Gastroesophageal sphincter (tissue), 4 donors: ENCODE measurements around the gene ZNF521. TPM values are rescaled to one million over a fixed set of nuclear protein-coding genes. Genes with fewer than 3 reads are reported as not detected.

Source experiments
- ATAC-seq: fragments of 150-250 bp; one replicate; pipeline ENCODE4 v1.9.1; 2016; ENCODE audit warnings: mild to moderate bottlenecking, moderate library complexity
- H3K27ac ChIP-seq, 4 donors: fragments of 200-600 bp; sonication (generic) in 3 of 4; 1 replicate in 3 of 4; 2 replicates in 1 of 4; pipeline ENCODE4 v1.5.1; 2016 to 2019
- H3K27me3 ChIP-seq: fragments of 200-600 bp; sonication (generic); one replicate; pipeline ENCODE4 v1.5.1; 2019
- H3K36me3 ChIP-seq, 2 donors: fragments of 200-600 bp; sonication (generic); one replicate each; pipeline ENCODE4 v1.5.1; 2019; ENCODE audit warnings: control low read depth in 1 of 2
- H3K4me1 ChIP-seq, 3 donors: fragments of 200-600 bp; sonication (generic); 1 replicate in 2 of 3; 2 replicates in 1 of 3; pipeline ENCODE4 v1.5.1; 2016 to 2019; ENCODE audit warnings: control low read depth in 2 of 3
- H3K4me3 ChIP-seq, 2 donors: fragments of 200-600 bp; sonication (generic); one replicate each; pipeline ENCODE4 v1.5.1; 2019; ENCODE audit warnings: mild to moderate bottlenecking in 1 of 2, moderate library complexity in 1 of 2
- H3K9me3 ChIP-seq, 3 donors: fragments of 200-600 bp; sonication (generic); one replicate each; pipeline ENCODE4 v1.5.1; 2017 to 2019; ENCODE audit warnings: control low read depth in 2 of 3
- CTCF ChIP-seq, 4 experiments: fragments of 200-600 bp in 2 of 4; fragments of 450-650 bp in 2 of 4; sonication (generic) in 1 of 4; IDR thresholded peaks; one replicate each; pipeline ENCODE4 v1.5.1; 2017 to 2019; ENCODE audit warnings: antibody characterized with exemption in 4 of 4, mild to moderate bottlenecking in 2 of 4, moderate library complexity in 2 of 4
- EP300 ChIP-seq: sonication (generic); formaldehyde crosslinking; IDR thresholded peaks from one replicate; pipeline ENCODE4 v1.6.1; 2017; ENCODE audit warnings: antibody characterized with exemption, mild to moderate bottlenecking
- POLR2A ChIP-seq, 2 donors: fragments of 450-650 bp; IDR thresholded peaks; one replicate each; pipeline ENCODE4 v1.6.1; 2017; ENCODE audit warnings: antibody characterized with exemption in 2 of 2, mild to moderate bottlenecking in 2 of 2, moderate library complexity in 1 of 2
- POLR2AphosphoS5 ChIP-seq: sonication (generic); formaldehyde crosslinking; IDR thresholded peaks from one replicate; pipeline ENCODE4 v1.6.1; 2017; ENCODE audit warnings: antibody characterized with exemption
- WGBS, 2 donors: methylation state at CpG; one replicate each; pipeline ENCODE4 v1.1.5; 2018; ENCODE audit warnings: low coverage in 1 of 2; 5-methylcytosine and 5-hydroxymethylcytosine counted together
- total RNA-seq, 4 donors: library from RNA; depleted of rRNA; stranded (reverse); fragments of >200 nt; gene quantifications; one replicate each; pipeline ENCODE4 v1.1.0, GENCODE V29; 2016

ZNF521 gene
- total RNA-seq, 4 donors from 2014 or later: 9.9 to 29.3 (median 13.4) TPM

- H3K9me3 ChIP-seq: peaks cover 0 to 4% (median 0%) of the 10 kb centered on the region in 3 donors
- peaks cover 0 to 7% (median 0%) of the 10 kb centered on the region in 3 donors for H3K4me1 ChIP-seq
- no peaks in the 10 kb centered on the region for H3K27me3 ChIP-seq
- no peak for ATAC-seq
- WGBS, 2 donors: 31 to 45% methylated on average over 6 of the region's 6 CpGs
- H3K27ac ChIP-seq: no peak overlapping the region
- H3K36me3 ChIP-seq: no peaks in the 10 kb centered on the region
- no peak for TF ChIP-seq POLR2A (IDR thresholded peaks at IDR 0.05)
- TF ChIP-seq EP300: no peak
- no peak for TF ChIP-seq CTCF (IDR thresholded peaks at IDR 0.05)
- no peak for TF ChIP-seq POLR2AphosphoS5
- H3K4me3 ChIP-seq: no peak overlapping the region
Observed at GRCh38 chr18:25123438-25124232, 228.3 kb downstream of the ZNF521 start.

DNA sequence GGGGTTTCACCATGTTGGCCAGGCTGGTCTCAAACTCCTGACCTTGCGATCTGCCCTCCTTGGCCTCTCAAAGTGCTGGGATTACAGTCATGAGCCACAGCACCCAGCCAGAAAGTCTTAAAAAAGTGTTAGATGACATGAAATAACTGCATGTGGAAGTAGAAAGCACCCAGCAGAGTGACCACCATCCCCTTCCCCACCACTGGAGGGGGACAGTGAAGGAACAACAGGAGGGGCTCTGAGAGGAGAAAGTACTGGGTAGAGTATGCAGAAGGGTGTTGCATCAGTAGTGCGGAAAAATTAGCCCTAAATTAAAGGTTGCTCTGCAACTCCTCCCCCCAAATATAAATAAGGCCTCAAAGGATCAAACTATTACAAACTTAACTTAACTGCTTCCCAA lies 230.5 kb downstream of the ZNF521 start:
- TF ChIP-seq CTCF (IDR thresholded peaks at IDR 0.05): no peak
- no peak for TF ChIP-seq EP300
- TF ChIP-seq POLR2A (IDR thresholded peaks at IDR 0.05): no peak
- no peak for TF ChIP-seq POLR2AphosphoS5
- Histone ChIP-seq H3K27me3 (no peaks in the 10 kb centered on the region), H3K4me1 (peaks cover 0 to 7% (median 0%) of the 10 kb centered on the region in 3 donors), H3K36me3 (no peaks in the 10 kb centered on the region), H3K9me3 (peaks cover 0 to 14% (median 0%) of the 10 kb centered on the region in 3 donors), H3K4me3 (no peak overlapping the region), H3K27ac (no peak overlapping the region)
- no peak for ATAC-seq
- 92 to 100% methylated on average over 1 to 2 of the region's 2 CpGs for WGBS, 2 donors

- no peaks in the 10 kb centered on the region for H3K27me3 ChIP-seq
- no peaks in the 10 kb centered on the region for H3K4me1 ChIP-seq
- no peak overlapping the region for H3K4me3 ChIP-seq
- TF ChIP-seq POLR2AphosphoS5 (no peak), POLR2A (IDR thresholded peaks at IDR 0.05) (no peak), CTCF (IDR thresholded peaks at IDR 0.05) (no peak), EP300 (no peak)
- WGBS, 2 donors: 100% methylated on average over 1 to 2 of the region's 6 CpGs
- H3K36me3 ChIP-seq: no peaks in the 10 kb centered on the region
- H3K9me3 ChIP-seq: peaks cover 0 to 10% (median 0%) of the 10 kb centered on the region in 3 donors
- no peak for ATAC-seq
- H3K27ac ChIP-seq: no peak overlapping the region
Observed at GRCh38 chr18:25113566-25113965, 238.4 kb downstream of the ZNF521 start.

GRCh38 chr18:25112821-25113434 lies 239.0 kb downstream of the ZNF521 start:
- Histone ChIP-seq H3K27ac (no peak overlapping the region), H3K4me1 (no peaks in the 10 kb centered on the region), H3K9me3 (peaks cover 0 to 6% (median 0%) of the 10 kb centered on the region in 3 donors), H3K27me3 (no peaks in the 10 kb centered on the region), H3K4me3 (no peak overlapping the region), H3K36me3 (no peaks in the 10 kb centered on the region)
- no peak for ATAC-seq
- TF ChIP-seq POLR2AphosphoS5 (no peak), EP300 (no peak), CTCF (IDR thresholded peaks at IDR 0.05) (no peak), POLR2A (IDR thresholded peaks at IDR 0.05) (no peak)
- WGBS, 2 donors: 86 to 97% methylated on average over 5 to 6 of the region's 7 CpGs
